Nephron (organoid): ENCODE data around the gene KCNK16.
A peak's percentile ranks its signal among the peaks of the same experiment; 100 is the strongest.

Experiments used
- H3K27ac Mint-ChIP-seq, 3 experiments: 2 replicates each; pipeline ENCODE4 v1.8.0; 2020; ENCODE audit warnings: mixed read lengths in 3 of 3, mild to moderate bottlenecking in 2 of 3, moderate library complexity in 1 of 3
- H3K27me3 Mint-ChIP-seq: 2 replicates; pipeline ENCODE4 v1.8.0; 2021; ENCODE audit warnings: low read depth, mild to moderate bottlenecking, moderate library complexity, mixed read lengths
- H3K36me3 Mint-ChIP-seq: 2 replicates; pipeline ENCODE4 v1.8.0; 2020; ENCODE audit warnings: low read depth, mixed read lengths
- H3K4me1 Mint-ChIP-seq: 2 replicates; pipeline ENCODE4 v1.8.0; 2020; ENCODE audit warnings: mixed read lengths
- H3K4me3 Mint-ChIP-seq, 3 experiments: 2 replicates each; pipeline ENCODE4 v1.8.0; 2020; ENCODE audit warnings: mild to moderate bottlenecking in 3 of 3, mixed read lengths in 3 of 3, moderate library complexity in 2 of 3
- H3K9me3 Mint-ChIP-seq: 2 replicates; pipeline ENCODE4 v1.8.0; 2020; ENCODE audit warnings: mixed read lengths
- CTCF ChIP-seq, 3 experiments: fragments of 200-600 bp; sonication (generic); IDR thresholded peaks; one replicate each; pipeline ENCODE4 v1.5.0; 2021; ENCODE audit warnings: antibody characterized with exemption in 3 of 3; ENCODE audit not compliant: unreplicated experiment in 3 of 3

KCNK16 gene

GRCh38 chr6:39347206-39347605, 24.7 kb upstream of the KCNK16 start:
- Mint-ChIP-seq H3K36me3 (no peaks in the 10 kb centered on the region), H3K4me1 (peaks cover 26% of the 10 kb centered on the region), H3K4me3 (no peak overlapping the region), H3K27me3 (peaks cover 17% of the 10 kb centered on the region), H3K9me3 (no peaks in the 10 kb centered on the region), H3K27ac (no peak overlapping the region)
- TF ChIP-seq CTCF (IDR thresholded peaks at IDR 0.05; ENCODE audit: unreplicated experiment in 3 of 3), result no peak

DNA sequence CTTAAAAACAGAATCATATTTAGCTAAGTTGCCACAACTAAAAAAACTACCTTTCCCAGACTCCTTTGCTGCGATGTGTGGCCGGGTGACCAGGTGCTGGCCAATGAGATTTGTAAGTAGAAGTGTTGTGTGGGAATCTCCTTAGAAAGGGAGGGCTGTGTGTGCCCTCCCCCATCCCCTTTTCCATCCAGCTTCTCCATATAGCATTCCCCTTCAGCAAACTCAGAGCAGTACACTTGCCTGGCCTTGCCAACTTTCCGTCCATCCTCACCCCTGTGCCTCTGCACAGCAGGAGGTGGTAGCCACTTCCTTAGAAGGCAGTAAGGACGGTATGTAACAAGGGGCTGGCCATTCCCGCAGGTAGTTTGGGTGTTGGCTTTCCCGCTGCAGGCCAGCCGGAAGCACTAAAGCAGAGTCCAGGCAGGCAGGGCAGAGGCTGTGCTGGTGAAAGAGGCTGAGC, 22.3 kb upstream of the KCNK16 start:
- no peak overlapping the region for H3K4me3 Mint-ChIP-seq
- peak overlapping the region in 1 of 3 experiments; percentile 1 for H3K27ac Mint-ChIP-seq
- H3K4me1 Mint-ChIP-seq, result peaks cover 26% of the 10 kb centered on the region
- no peaks in the 10 kb centered on the region for H3K9me3 Mint-ChIP-seq
- H3K36me3 Mint-ChIP-seq, result no peaks in the 10 kb centered on the region
- no peak for TF ChIP-seq CTCF (IDR thresholded peaks at IDR 0.05; ENCODE audit: unreplicated experiment in 3 of 3)
- H3K27me3 Mint-ChIP-seq, result peaks cover 13% of the 10 kb centered on the region

GRCh38 chr6:39343396-39343870, 20.9 kb upstream of the KCNK16 start:
- Mint-ChIP-seq H3K4me3 (no peak overlapping the region), H3K4me1 (peaks cover 26% of the 10 kb centered on the region), H3K9me3 (no peaks in the 10 kb centered on the region), H3K27ac (peak overlapping the region in 1 of 3 experiments; percentile 34), H3K36me3 (no peaks in the 10 kb centered on the region), H3K27me3 (peaks cover 13% of the 10 kb centered on the region)
- no peak for TF ChIP-seq CTCF (IDR thresholded peaks at IDR 0.05; ENCODE audit: unreplicated experiment in 3 of 3)

DNA sequence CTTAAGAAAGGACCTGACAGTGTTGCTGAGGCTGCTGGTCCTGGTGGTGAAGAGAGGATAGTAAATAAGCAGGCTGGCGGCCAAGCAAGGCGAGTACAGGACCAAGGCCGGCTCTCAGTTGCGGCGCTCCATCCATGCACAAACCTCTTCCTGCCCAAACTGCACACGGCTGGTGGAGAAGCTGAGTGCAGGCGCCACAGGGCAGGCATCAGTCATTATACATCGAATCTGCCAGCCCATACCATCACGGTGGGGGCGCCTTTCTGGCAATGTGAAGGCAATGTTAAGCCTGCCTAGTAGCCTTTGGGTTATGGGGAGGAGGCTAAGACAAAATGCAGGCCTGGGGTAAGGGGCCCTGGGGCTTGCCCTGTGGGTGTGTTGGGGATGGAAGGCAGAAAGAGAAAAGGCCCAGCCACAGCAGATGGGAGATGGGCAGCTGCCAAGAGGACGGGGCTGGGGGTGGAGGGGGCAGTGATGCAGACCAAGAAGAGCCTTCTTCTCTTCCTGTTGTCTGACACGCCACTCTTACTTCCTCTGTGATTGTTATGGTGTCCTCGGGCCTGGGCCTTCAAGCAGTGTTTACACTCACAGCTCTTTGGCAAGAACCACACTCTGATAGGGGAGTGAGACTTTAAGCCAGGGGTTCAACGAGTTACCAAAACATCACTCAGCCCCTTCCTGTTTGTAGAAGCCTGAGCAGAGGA, 20.3 kb upstream of the KCNK16 start:
- Mint-ChIP-seq H3K9me3 (no peaks in the 10 kb centered on the region), H3K4me3 (no peak overlapping the region)

GRCh38 chr6:39341937-39342336, 19.4 kb upstream of the KCNK16 start:
- Mint-ChIP-seq H3K27me3 (peaks cover 11% of the 10 kb centered on the region), H3K36me3 (no peaks in the 10 kb centered on the region), H3K4me1 (peaks cover 28% of the 10 kb centered on the region)

More for the DNA sequence above, 20.3 kb upstream of the KCNK16 start:
- H3K27ac Mint-ChIP-seq, result peak overlapping the region in 1 of 3 experiments; percentile 34
- TF ChIP-seq CTCF (IDR thresholded peaks at IDR 0.05; ENCODE audit: unreplicated experiment in 3 of 3), result no peak
- H3K27me3 Mint-ChIP-seq, result peaks cover 10% of the 10 kb centered on the region
- H3K36me3 Mint-ChIP-seq, result no peaks in the 10 kb centered on the region
- peaks cover 31% of the 10 kb centered on the region for H3K4me1 Mint-ChIP-seq

More at GRCh38 chr6:39341937-39342336, 19.4 kb upstream of the KCNK16 start:
- no peak for TF ChIP-seq CTCF (IDR thresholded peaks at IDR 0.05; ENCODE audit: unreplicated experiment in 3 of 3)
- no peaks in the 10 kb centered on the region for H3K9me3 Mint-ChIP-seq
- no peak overlapping the region for H3K27ac Mint-ChIP-seq
- H3K4me3 Mint-ChIP-seq, result no peak overlapping the region
